ENCODE data around the gene SLC8A2. TPM values are rescaled to one million over a fixed set of nuclear protein-coding genes. Genes with fewer than 3 reads are reported as not detected.

The SLC8A2 gene
- total RNA-seq, 1 experiment from 2014 or later: 3.8 TPM

DNA sequence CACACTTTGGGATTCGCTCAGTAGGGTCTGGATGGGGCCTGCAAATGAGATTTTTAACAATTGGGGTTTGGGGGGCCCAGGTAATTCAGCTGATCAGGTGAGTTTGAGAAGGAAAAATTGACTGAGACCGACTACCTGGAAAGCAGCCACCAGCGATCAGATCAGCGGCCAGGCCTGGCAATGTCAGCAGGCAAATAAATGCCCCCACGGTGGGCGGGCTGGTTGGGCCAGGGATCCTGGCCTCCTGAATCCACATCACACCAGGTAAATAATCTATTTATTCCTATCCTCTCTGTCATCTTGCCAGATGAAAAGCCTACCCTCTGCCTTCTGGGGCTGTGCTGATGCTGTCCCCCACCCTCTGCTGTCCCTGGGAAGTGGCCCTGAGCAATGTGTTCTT lies 33.8 kb upstream of the SLC8A2 start:
- in situ Hi-C loops (cut with HindIII; ENCODE audit: low sequenced_read_pairs): no loop called here

DNA sequence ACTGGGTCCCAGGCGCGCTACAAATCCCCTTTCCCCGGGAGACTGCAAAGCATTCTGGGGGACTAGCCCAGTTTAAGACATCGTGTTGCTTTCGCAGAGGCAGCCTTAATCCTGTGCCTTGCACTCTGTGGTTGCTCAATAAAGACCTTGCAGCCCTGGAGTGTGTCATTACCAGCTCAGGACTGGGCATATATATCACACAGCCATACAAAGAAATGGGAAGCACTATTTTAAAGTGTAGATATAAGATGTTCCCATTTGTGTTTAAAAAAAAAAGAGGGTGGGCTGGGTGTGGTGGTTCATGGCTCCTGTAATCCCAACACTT lies 32.1 kb upstream of the SLC8A2 start:
- DNase-seq (ENCODE audit: low spot score): no peak
- in situ Hi-C loops (cut with HindIII; ENCODE audit: low sequenced_read_pairs): no loop called here

More for the DNA sequence above, 33.8 kb upstream of the SLC8A2 start:
- DNase-seq (ENCODE audit: low spot score): no peak

DNA sequence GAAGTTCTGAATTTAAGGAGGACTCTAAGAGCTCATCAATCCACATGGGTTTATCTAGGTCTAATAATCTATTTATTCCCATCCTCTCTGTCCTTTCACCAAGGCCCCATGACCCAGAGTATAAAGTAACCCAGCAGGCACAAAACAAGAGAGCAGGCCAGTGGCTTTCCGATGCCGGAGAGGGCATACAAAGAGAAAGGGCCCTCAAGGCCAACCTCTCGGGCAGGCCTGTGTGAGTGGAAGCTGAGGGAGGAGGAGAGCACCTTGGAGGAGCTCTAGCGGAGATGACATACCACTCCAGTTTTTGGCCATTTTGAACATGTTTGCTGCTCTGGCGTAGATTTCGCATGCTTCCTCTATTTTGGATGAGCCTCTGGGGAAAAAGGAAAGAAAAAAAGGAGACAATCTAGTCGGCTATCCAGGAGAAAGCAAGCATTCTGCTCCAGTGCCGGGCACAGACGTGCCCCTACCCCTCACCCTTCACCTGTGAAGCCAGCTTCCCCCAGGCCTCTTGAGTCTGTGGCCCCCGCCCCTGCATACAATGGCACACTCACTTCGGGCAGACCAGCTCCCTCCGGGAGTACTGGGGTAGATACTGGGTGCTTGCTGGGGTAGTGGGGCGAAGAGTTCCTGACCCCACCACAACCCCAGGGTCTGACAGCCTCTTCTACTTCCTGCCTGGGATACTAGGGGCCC lies 31.6 kb upstream of the SLC8A2 start:
- in situ Hi-C loops (cut with HindIII; ENCODE audit: low sequenced_read_pairs): no loop called here

DNA sequence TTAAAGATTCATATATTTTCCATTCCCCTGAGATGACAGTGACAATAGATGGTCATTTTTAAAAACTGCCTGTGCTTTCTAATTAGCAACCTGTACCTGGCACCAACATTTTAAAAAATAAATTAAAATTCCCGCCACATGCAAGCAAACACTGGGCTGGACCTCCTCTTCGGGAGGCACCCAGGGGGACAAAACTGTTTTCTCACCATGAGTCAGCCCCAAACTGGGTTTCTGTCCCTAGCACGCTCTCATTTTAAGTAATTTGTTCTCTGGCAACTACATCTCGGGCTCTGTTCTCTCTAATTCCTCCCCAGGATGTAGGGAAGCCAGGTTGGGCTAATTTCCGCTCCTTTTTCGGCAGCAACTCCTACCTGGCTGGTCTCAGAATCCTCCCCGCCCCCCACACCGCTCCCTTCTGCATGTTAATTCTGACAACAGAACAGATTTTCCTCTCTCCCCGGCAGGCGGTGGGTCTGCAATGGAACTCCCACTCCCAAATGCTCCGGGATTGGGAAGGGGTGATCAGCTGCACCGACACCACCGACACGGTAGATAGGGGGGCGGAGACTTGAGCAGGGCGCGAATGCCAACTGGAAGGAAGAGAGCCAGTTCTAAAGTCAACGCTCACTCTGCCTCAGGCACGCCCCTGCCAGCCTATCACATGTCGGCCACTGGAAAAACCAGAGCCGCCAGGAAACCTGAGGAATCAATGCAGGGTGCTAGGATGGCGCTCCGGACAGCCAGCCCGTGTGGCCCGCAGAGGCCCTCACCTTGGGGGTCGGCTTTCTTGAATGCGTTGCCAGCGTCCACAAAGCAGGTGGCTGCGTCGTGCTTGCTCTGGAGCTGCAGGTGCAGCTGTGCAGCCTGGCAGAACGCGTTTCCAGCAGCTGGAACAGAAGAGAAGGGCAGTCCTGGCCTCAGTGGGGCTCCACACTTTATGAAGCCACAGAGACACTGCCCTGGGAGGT lies 28.5 kb upstream of the SLC8A2 start:
- peak; percentile 96 for DNase-seq (ENCODE audit: low spot score)
- in situ Hi-C loops (cut with HindIII; ENCODE audit: low sequenced_read_pairs): loop anchor here (5.0 kb wide), 1 partner anchor 53 kb away; no protein-coding TSS in a partner anchor

More for the DNA sequence above, 31.6 kb upstream of the SLC8A2 start:
- DNase-seq (ENCODE audit: low spot score): no peak

DNA sequence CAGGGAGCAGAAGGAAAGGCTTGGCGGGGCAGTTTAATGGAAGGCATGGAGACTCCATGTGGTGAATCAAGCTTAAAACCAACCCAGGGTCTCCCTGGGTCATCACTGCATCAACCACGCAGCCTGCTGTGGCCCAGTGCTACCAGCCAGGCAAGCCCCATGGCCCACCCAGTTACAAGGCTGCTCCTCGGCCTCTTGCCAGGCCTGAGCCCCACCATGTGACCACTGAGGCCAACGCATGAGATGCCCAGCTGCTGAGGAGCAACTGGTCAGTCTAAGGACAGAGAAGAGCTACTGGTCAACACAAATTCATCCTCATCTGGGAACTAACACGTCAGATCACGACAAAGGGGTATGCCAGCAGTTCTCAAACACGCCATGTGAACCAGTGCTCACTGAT lies 27.7 kb upstream of the SLC8A2 start:
- in situ Hi-C loops (cut with HindIII; ENCODE audit: low sequenced_read_pairs): loop anchor here (5.0 kb wide), 1 partner anchor 52 kb away; no protein-coding TSS in a partner anchor
- no peak for DNase-seq (ENCODE audit: low spot score)

DNA sequence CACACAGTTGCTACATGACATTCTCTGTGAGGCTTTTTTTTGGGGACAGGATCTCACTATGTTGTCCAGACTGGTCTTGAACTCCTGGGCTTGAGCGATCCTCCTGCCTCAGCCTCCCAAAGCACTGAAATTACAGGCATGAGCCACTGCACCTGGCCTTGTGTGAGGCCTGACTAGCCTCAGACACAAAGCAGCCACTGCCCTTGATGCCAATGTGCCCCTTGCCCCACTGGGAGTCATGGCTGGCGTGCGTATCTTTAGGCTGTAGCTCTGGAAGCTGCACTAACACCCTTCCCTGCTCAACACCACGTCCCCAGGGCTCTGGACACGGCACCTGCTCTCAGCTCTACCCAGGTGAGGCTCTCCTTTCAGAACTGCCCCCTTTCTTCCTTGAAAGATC lies 26.9 kb upstream of the SLC8A2 start:
- no peak for DNase-seq (ENCODE audit: low spot score)
- in situ Hi-C loops (cut with HindIII; ENCODE audit: low sequenced_read_pairs): loop anchor here (5.0 kb wide), 1 partner anchor 51 kb away; no protein-coding TSS in a partner anchor

DNA sequence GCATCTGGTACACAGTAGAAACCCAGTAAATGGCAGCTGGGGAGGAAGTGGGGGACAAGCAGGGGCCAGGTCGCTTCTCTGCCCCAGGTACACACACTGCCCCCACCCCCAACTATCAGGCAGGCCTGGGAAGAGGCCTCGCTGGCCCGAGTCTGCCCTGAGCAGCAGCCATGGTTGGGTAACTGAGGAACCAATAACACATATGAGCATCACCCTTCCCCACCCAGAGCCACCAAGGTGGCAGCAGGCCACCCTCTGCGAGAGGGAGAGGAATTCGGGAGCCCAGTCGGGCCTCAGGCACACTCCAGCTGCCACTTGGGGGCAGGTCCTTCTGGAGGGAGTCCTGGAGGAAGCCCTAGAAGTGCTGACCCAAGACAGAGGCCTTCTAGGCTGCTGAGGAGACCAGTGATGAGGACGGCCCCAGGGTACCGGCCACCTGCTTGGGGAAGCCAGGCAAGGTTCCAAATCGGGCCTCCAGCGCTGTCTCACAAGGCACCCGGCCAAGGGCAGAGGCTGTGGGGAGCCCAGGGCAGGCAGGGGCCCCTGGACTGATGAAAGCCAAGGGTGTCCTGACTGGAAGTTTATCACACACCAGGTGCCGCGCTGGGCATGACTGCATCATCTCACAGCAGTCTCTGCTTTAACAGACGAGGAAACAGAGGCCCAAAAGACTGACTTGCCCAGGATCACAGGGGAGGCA lies 26.3 kb upstream of the SLC8A2 start:
- DNase-seq (ENCODE audit: low spot score): no peak
- in situ Hi-C loops (cut with HindIII; ENCODE audit: low sequenced_read_pairs): loop anchor here (5.0 kb wide), 1 partner anchor 51 kb away; no protein-coding TSS in a partner anchor

DNA sequence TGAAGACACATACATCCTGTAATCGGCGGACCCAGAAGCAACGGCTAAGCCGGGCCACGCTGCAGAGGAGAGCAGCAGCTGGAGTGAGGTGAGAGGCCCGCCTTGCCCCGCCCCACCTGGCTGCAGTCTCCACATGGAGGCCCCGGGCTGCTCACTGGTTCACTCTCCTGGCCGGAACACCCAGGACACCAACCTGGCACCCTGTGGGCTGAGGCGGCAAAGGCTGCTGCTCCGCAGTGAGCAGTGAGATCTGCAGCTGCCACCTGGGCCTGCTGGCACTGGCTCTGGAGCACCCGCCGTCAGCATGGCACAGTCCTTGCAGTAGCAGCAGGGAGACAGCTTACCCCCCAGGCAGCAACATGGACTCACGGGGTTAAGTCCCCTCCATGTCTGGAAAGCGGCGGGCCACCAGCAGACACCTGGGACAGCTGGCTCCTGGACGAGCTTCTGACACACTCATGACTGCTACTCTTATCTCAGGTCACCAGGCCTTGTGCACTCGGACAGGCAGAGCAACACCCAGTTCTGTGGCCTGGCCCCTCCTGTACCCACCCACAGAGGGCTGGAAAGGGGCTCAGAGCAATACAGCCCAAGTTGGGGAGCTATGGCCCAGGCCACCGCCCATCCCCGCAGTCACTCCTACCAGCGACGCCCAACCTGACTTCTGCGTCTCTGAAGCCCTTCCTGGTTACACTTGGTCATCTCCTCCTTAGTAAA lies 25.5 kb upstream of the SLC8A2 start:
- in situ Hi-C loops (cut with HindIII; ENCODE audit: low sequenced_read_pairs): loop anchor here (5.0 kb wide), 1 partner anchor 50 kb away; no protein-coding TSS in a partner anchor
- peak; percentile 56 for DNase-seq (ENCODE audit: low spot score)

DNA sequence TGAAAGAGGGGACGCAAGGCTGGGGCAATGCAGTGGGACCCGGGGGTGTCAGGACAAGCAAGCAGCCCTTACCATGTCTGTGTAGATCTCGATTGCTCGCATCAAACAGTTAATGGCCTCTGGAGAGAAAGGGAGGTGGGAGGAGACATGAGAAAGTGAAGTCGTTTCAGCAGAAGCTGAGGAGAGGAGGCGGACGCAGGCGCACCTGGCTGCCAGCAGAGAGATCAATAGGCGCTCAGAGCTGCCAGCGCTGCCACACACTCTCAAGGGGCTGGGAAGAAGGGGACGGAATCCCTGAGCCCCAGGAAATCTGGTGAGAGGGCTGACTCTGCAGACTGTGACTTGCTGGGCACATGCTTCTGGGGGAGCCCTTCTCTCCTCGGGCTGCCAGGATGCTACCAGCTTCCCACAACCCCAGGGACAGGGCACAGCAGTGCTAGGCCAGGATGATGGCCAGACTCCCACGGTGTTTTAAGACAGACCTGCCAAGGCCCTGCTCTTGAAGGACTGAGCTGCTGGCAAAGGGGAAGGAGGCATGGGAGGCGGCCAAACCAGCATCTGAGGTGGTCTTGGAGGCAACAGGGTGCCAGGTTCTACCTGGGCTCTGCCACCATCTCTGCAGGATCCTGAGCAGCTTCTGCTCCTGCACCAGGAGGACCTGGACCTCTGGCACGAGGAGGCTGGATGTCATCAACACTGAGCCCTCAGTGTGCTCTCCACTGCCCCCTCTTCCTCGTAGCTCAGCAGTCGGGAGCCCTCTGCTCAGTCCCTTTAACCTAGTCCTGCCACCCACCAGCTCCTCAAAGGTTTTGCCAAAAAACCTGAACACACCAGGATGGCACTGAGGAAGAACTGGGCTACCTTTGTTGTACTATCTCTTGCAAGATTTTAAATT lies 24.0 kb upstream of the SLC8A2 start:
- peak; percentile 78 for DNase-seq (ENCODE audit: low spot score)
- in situ Hi-C loops (cut with HindIII; ENCODE audit: low sequenced_read_pairs): loop anchor here (5.0 kb wide), 1 partner anchor 48 kb away; no protein-coding TSS in a partner anchor

DNA sequence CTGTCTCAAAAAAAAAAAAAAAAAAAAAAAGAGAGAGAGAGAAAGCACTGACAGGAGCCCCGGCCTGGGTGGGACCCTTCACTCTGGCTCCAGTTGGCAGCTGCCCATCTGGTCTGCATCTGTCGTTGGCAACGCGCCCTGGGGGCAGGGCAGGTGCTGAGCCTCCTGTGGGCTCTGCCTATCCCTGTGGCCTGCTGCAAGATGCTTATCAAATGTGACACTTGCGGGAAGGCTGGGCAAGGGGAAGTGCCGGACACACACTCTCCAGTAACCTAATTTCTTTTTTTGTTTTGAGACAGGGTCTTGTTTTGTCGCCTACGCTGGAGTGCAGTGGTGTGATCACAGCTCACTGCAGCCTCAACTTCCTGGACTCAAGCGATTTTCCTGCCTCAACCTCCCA lies 23.0 kb upstream of the SLC8A2 start:
- DNase-seq (ENCODE audit: low spot score): no peak
- in situ Hi-C loops (cut with HindIII; ENCODE audit: low sequenced_read_pairs): loop anchor here (5.0 kb wide), 1 partner anchor 47 kb away; no protein-coding TSS in a partner anchor

DNA sequence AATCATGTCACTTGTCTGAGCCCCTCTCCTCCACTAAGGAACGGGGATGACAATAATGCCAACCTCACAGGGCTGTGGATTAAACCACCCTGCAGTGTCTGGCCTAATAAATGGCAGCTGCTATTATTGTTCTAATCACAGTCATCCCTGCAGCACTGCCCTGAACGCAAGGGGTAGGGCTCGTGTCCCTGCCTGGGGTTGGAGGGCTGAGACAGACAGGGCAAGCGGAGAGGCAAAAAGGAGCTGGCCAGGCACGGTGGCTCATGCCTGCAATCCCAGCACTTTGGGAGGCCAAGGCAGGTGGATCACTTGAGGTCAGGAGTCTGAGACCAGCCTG lies 22.5 kb upstream of the SLC8A2 start:
- no peak for DNase-seq (ENCODE audit: low spot score)
- in situ Hi-C loops (cut with HindIII; ENCODE audit: low sequenced_read_pairs): no loop called here

DNA sequence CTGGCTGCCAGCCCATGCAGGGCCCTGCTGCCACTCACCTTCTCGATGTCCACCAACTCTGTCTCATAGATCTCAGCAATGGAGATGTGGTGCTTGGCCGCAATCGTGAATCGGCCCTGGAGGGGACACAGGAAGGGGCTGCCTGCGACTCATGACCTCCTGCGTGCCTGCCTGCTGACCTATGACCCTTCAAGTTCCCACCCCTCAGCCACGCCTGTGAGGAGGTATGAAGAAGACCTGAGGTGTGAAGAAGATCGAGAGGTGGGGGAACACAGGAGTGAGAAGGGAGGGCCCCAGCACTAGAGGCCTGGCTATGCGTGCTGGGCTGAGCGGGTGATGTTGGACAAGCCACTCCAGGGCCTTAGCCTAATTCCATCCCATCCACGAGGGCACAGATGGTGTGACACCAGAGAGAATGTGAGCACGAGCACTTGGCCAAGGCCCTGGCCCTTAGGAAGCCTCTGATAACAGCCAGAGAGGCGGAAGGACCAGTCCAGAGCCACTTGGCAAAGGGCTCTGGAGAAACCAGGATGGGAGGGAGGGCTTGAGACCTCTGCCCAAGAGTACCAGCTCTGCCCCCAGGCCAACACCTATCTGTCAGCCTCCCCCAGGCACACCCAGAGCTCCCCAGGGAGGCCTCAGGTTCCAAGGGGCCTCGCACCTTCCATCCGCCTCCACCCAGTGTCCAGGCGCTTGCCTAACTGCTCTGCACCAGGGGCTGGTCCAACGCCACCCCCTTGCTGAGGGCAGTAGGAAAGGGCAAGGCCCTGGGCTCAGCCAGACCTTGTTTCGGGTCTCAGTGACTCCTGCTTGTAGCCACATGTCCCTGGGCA lies 21.9 kb upstream of the SLC8A2 start:
- DNase-seq (ENCODE audit: low spot score): peak; percentile 97
- in situ Hi-C loops (cut with HindIII; ENCODE audit: low sequenced_read_pairs): no loop called here

DNA sequence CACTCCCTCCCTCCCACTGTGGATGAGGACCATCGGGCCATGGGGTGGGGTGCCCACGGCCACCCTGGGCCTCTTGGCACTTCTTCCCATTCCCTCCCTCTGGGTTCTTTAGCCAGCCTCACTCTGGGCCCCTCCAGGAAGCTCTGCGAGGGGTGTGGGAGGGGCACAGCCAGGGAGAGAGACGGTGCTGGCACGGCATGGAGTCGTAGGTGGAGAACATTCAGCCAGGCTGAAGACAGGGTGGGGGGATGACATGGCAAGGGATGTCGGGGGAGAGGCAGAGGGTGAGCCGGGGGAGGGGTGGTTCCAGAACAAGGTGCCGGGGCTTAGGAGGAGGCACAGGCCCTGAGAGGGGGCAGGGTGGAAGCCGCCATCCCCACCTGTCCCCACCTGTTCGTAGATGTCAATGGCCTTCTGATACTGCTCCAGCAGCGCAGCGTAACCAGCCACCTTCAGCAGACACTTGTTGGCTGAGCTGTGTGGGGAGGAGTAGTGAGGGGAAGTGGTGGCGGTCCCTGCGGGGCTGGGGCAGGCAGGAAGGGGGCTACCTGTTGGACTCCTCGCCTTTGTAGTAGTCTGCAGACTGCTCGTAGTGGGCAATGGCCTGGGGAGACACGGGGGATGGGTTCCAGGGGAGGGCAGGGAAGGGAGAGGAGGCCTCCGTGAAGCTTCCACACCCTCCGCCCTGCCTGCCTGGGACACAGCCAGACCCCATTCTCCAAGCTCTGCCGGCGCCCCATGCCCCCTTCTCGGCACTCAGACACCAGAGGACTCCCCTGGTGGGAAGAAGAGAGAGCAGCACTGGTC lies 21.1 kb upstream of the SLC8A2 start:
- in situ Hi-C loops (cut with HindIII; ENCODE audit: low sequenced_read_pairs): no loop called here
- DNase-seq (ENCODE audit: low spot score): no peak

DNA sequence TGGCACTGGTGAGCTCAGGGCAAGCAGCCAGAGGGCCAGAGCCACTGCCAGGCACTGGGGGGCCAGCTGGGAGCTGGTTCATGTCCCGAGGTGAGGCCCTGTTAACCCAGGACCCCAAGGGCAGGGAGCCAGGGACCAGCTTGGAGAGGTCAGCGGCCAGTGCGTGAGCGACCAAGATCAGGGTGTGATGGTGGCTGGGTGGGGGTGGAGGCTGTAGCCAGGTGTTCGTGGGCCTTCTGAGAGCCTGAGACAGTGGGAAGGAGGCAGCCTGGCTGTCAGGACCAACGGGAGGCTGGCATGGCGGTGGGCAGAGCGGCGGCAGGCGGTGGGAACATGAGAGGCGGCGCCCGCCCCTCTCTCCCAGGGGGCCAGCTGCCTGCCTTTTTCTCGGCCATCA lies 20.4 kb upstream of the SLC8A2 start:
- in situ Hi-C loops (cut with HindIII; ENCODE audit: low sequenced_read_pairs): no loop called here
- no peak for DNase-seq (ENCODE audit: low spot score)

DNA sequence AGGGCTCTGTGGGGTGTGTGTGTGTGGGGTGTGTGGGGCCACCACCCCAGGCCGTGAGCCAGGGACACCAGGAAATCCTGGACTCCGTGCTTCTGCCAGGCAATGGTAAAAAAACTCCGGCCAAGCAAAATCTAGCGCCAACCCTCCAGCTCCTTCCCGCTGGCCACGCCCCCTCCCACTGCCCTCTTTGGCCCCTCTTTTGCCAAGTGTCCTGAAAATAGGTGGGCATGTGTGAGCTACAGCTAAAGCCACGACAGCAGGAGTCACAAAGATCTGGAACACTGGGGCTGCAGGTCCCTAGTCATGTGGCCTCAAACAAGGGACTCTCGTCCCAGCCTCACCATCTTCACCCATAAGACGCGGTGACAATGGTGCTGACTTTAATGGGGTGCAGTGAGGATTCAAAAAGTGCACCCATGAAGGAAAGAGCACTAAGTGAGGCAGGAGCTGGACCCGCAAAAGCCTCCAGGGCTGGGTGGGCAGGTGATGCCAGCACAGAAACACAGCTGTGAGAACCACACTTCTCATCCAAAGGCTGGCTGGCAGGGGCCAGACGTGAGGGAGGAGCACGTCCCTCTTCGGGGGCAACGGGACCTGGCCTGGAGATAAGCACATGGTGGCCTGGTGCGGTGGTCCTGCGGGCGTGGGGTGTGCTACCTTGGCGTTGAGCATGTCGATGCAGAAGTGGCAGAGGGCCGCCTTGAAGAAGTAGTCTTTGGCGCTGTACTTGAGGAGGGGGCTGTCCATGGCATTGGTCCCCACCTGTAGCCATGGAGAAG lies 19.9 kb upstream of the SLC8A2 start:
- no peak for DNase-seq (ENCODE audit: low spot score)

DNA sequence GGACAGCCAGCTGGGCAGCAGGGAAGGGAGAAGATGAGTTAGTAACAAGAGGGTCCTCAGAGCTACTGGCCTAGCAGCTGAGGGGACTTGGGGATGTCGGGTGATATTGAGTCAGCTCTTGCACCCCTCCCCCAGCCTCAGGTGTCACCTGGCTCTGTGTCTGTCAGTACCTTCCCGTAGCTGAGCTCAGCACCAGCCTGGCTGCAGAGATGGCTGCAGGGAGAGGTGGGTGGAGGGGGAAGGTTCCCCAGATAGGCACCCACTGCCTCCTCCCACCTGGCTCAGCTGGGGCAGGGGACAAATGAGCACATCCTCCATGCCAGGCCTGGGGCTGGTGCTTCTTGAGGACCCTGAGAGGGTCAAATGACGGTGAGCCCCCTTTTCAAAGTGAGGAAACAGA lies 19.2 kb upstream of the SLC8A2 start:
- in situ Hi-C loops (cut with HindIII; ENCODE audit: low sequenced_read_pairs): no loop called here
- no peak for DNase-seq (ENCODE audit: low spot score)

More for the DNA sequence above, 19.9 kb upstream of the SLC8A2 start:
- in situ Hi-C loops (cut with HindIII; ENCODE audit: low sequenced_read_pairs): no loop called here
